A549 (cell line): ENCODE results near the gene PLEKHA7. TPM values are rescaled to one million over a fixed set of nuclear protein-coding genes. Genes with fewer than 3 reads are reported as not detected.

Experiments used
- ATAC-seq, 2 experiments: fragments of 200-7000 bp in 1 of 2; fragments of >200 bp in 1 of 2; cut with Nextera tagmentation in 1 of 2; cut with Tn5 transposase in 1 of 2; 3 replicates each; pipeline versions ENCODE4 v1.8.0 to v1.9.1; 2018 to 2020; ENCODE audit warnings: mild to moderate bottlenecking in 1 of 2, moderate library complexity in 1 of 2
- CTCF ChIA-PET: fragments of 300-600 bp; sonication (Branson Sonifier 250); formaldehyde crosslinking; extraction: SDS; loops from one replicate; lab custom pipeline; 2021; ENCODE audit warnings: antibody characterized with exemption, inconsistent platforms; lab: Yijun Ruan, JAX
- POLR2A ChIA-PET: fragments of 350-600 bp; formaldehyde crosslinking; extraction: SDS; loops from one replicate; lab custom pipeline; 2021; ENCODE audit warnings: antibody characterized with exemption, inconsistent platforms; lab: Yijun Ruan, JAX
- DNase-seq, 2 experiments: peaks; one replicate each; pipeline versions ENCODE4 v3.0.0 to v3.0.0-alpha.2; 2011 to 2016; ENCODE audit warnings: low read depth in 1 of 2, low spot score in 1 of 2
- FAIRE-seq: peaks from 2 replicates; lab custom pipeline; 2011; peaks lifted over from hg19 to GRCh38; lab: Jason Lieb, UNC
- H3K27ac ChIP-seq, 2 experiments: fragments of >200 bp; sonication (Bioruptor Twin); formaldehyde crosslinking; 3 replicates each; pipeline ENCODE4 v1.5.1; 2016 to 2017
- H3K4me1 ChIP-seq: fragments of >200 bp; sonication (Bioruptor Twin); formaldehyde crosslinking; 3 replicates; pipeline ENCODE4 v1.6.1; 2016
- H3K4me2 ChIP-seq: fragments of >200 bp; sonication (Bioruptor Twin); formaldehyde crosslinking; 3 replicates; pipeline ENCODE4 v1.6.1; 2016
- H3K4me3 ChIP-seq: fragments of >200 bp; sonication (Bioruptor Twin); formaldehyde crosslinking; 3 replicates; pipeline ENCODE4 v1.5.1; 2016
- H3K9me3 ChIP-seq: fragments of >200 bp; sonication (Bioruptor Twin); formaldehyde crosslinking; 3 replicates; pipeline ENCODE4 v1.6.1; 2016
- CBX2 ChIP-seq: fragments of 200-600 bp; sonication (generic); IDR thresholded peaks from 2 replicates; pipeline ENCODE4 v1.6.1; 2016; ENCODE audit warnings: low read depth, mild to moderate bottlenecking, borderline replicate concordance
- CHD2 ChIP-seq: fragments of 150-350 bp; IDR thresholded peaks from 2 replicates; pipeline ENCODE4 v1.6.1; 2014; ENCODE audit warnings: low read length; ENCODE audit not compliant: partially characterized antibody
- CHD4 ChIP-seq: fragments of 200-600 bp; sonication (generic); IDR thresholded peaks from 2 replicates; pipeline ENCODE4 v1.6.1; 2016; ENCODE audit warnings: antibody characterized with exemption, mild to moderate bottlenecking, borderline replicate concordance
- EHMT2 ChIP-seq: fragments of 200-600 bp; sonication (generic); IDR thresholded peaks from 2 replicates; pipeline ENCODE4 v1.6.1; 2016; ENCODE audit warnings: antibody characterized with exemption, low read depth, mild to moderate bottlenecking, moderate library complexity
- EP300 ChIP-seq, 2 experiments: fragments of >200 bp; sonication (Bioruptor Twin); formaldehyde crosslinking; IDR thresholded peaks; 2 replicates in 1 of 2; 3 replicates in 1 of 2; pipeline ENCODE4 v1.6.1; 2016 to 2017
- ESRRA ChIP-seq: fragments of 150-350 bp; IDR thresholded peaks from 2 replicates; pipeline ENCODE4 v1.6.1; 2014; ENCODE audit warnings: mild to moderate bottlenecking, low read length, borderline replicate concordance
- FOSL2 ChIP-seq, 2 experiments: fragments of 450-650 bp in 1 of 2; fragments of >200 bp in 1 of 2; sonication (Bioruptor Twin) in 1 of 2; formaldehyde crosslinking; IDR thresholded peaks; 2 replicates each; pipeline versions ENCODE4 v1.5.0 to v1.6.1; 2016 to 2020; ENCODE audit warnings: mild to moderate bottlenecking in 1 of 2, moderate library complexity in 1 of 2
- HDAC2 ChIP-seq: fragments of 200-600 bp; sonication (generic); IDR thresholded peaks from 2 replicates; pipeline ENCODE4 v1.6.1; 2016
- HOXB5 ChIP-seq: fragments of 250-450 bp; sonication (Bioruptor Pico); IDR thresholded peaks from 2 replicates; pipeline ENCODE4 v1.5.0; 2020; ENCODE audit warnings: mild to moderate bottlenecking, moderate library complexity
- JUN ChIP-seq, 2 experiments: fragments of >200 bp; sonication (Bioruptor Twin); formaldehyde crosslinking; IDR thresholded peaks; 2 replicates in 1 of 2; 3 replicates in 1 of 2; pipeline ENCODE4 v1.6.1; 2016 to 2017
- KDM1A ChIP-seq: fragments of 200-600 bp; sonication (generic); IDR thresholded peaks from 2 replicates; pipeline ENCODE4 v1.6.1; 2016; ENCODE audit warnings: low read depth, mild to moderate bottlenecking
- MYC ChIP-seq: IDR thresholded peaks from 2 replicates; pipeline ENCODE4 v1.6.1; 2012; ENCODE audit warnings: mild to moderate bottlenecking, inconsistent platforms, low read length, improper control_type of control experiment, borderline replicate concordance
- NR3C1 ChIP-seq: fragments of >200 bp; sonication (Bioruptor Twin); formaldehyde crosslinking; IDR thresholded peaks from 3 replicates; pipeline ENCODE4 v1.6.1; 2017
- POLR2AphosphoS2 ChIP-seq: conservative IDR thresholded peaks from 2 replicates; pipeline ENCODE4 v1.6.1; 2012; ENCODE audit warnings: low read length, improper control_type of control experiment, inconsistent platforms
- ZC3H11A ChIP-seq: fragments of 450-650 bp; IDR thresholded peaks from 2 replicates; pipeline ENCODE4 v1.6.1; 2014; ENCODE audit warnings: antibody characterized with exemption, mild to moderate bottlenecking
- whole genome bisulfite sequencing: methylation state at CpG from one replicate; pipeline ENCODE4 v1.1.6; 2017; ENCODE audit errors: missing lambda C conversion rate; 5-methylcytosine and 5-hydroxymethylcytosine counted together
- polyA plus RNA-seq, 4 experiments: library from polyadenylated mRNA; depleted of rRNA in 3 of 4; stranded (reverse); fragments of >200 nt; fragmentation: RNase III in 1 of 4; extraction: RNeasy Plus Mini Kit Qiagen cat#74134 plus additional on column Dnase treatment in 1 of 4; gene quantifications; 2 replicates in 3 of 4; 3 replicates in 1 of 4; pipeline ENCODE4 v1.2.3, GENCODE V29; 2011 to 2017
- TF ChIP-seq, protein P1 (sequence below): fragments of >200 bp; sonication (Bioruptor Twin); formaldehyde crosslinking; IDR thresholded peaks from 2 replicates; pipeline ENCODE4 v1.6.1; 2016
- TF ChIP-seq, protein P2 (sequence below): IDR thresholded peaks from 2 replicates; pipeline ENCODE4 v1.6.1; 2012; ENCODE audit warnings: low read depth, borderline replicate concordance
- TF ChIP-seq, protein P3 (sequence below): fragments of >200 bp; sonication (Bioruptor Twin); formaldehyde crosslinking; IDR thresholded peaks from 3 replicates; pipeline ENCODE4 v1.5.1; 2016
- TF ChIP-seq, protein P4 (sequence below): IDR thresholded peaks from 2 replicates; pipeline ENCODE4 v1.6.1; 2012
- TF ChIP-seq, protein P5 (sequence below): fragments of 200-600 bp; sonication (generic); IDR thresholded peaks from 2 replicates; pipeline ENCODE4 v1.6.1; 2016; ENCODE audit warnings: antibody characterized with exemption, mild to moderate bottlenecking, moderate library complexity
- TF ChIP-seq, protein P6 (sequence below): IDR thresholded peaks from 2 replicates; pipeline ENCODE4 v1.6.1; 2012

The PLEKHA7 gene
- polyA plus RNA-seq, 2 of the 4 experiments (the other 2 are of a cell fraction) = 8.7 to 13.8 TPM

- ChIA-PET POLR2A (no interaction called here), CTCF (no interaction called here)
- no peak overlapping the region for H3K4me2 ChIP-seq
- WGBS = 90% methylated on average over 4 of the region's 4 CpGs
- H3K4me1 ChIP-seq = no peaks in the 10 kb centered on the region
- FAIRE-seq (no peak), ATAC-seq (no peak), DNase-seq (no peak)
- TF ChIP-seq JUN (IDR thresholded peaks at IDR 0.05) = 0 out of 5 replicates have a peak, but pooled peaks of 1 of the 2 experiments have one; percentile 14
- TF ChIP-seq, protein P1, sequence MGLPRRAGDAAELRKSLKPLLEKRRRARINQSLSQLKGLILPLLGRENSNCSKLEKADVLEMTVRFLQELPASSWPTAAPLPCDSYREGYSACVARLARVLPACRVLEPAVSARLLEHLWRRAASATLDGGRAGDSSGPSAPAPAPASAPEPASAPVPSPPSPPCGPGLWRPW = no peak
- no peak overlapping the region for H3K4me3 ChIP-seq
- H3K9me3 ChIP-seq = no peaks in the 10 kb centered on the region
- no peak overlapping the region for H3K27ac ChIP-seq
Measured at GRCh38 chr11:16758382-16759024, 255.7 kb downstream of the PLEKHA7 start.

DNA sequence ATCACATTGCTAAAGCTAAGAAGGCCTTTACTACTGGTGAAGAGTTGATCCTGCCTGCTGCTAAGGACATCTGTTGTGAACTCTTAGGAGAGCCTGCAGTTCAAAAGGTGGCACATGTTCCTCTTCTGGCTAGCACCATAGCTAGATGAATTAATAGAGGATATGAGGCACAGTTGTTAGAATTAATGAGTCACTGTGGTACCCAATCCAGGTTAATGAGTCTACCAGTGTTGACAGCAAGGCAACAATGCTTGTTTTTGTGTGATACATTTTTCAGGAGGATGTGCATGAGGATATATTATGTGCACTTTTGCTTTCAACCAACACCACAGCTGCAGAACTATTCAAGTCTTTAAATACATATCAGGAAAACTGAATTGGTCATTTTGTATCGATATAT lies 263.8 kb downstream of the PLEKHA7 start:
- no peak for ATAC-seq
- 0% methylated on average over 1 of the region's 1 CpG for WGBS
- no peak for DNase-seq
- no peak for FAIRE-seq
- ChIA-PET CTCF (interaction anchor here (1.4 kb wide), 1 partner anchor 9 kb away, joined by 8 read pairs; no protein-coding TSS in a partner anchor), POLR2A (interaction anchor here (1.0 kb wide), 1 partner anchor 11 kb away, joined by 3 read pairs; no protein-coding TSS in a partner anchor)
- no peaks in the 10 kb centered on the region for H3K9me3 ChIP-seq
- H3K4me3 ChIP-seq = no peak overlapping the region
- no peaks in the 10 kb centered on the region for H3K4me1 ChIP-seq
- H3K27ac ChIP-seq = no peak overlapping the region
- no peak overlapping the region for H3K4me2 ChIP-seq
- TF ChIP-seq, protein P2, sequence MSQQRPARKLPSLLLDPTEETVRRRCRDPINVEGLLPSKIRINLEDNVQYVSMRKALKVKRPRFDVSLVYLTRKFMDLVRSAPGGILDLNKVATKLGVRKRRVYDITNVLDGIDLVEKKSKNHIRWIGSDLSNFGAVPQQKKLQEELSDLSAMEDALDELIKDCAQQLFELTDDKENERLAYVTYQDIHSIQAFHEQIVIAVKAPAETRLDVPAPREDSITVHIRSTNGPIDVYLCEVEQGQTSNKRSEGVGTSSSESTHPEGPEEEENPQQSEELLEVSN = no peak
- TF ChIP-seq, protein P3, sequence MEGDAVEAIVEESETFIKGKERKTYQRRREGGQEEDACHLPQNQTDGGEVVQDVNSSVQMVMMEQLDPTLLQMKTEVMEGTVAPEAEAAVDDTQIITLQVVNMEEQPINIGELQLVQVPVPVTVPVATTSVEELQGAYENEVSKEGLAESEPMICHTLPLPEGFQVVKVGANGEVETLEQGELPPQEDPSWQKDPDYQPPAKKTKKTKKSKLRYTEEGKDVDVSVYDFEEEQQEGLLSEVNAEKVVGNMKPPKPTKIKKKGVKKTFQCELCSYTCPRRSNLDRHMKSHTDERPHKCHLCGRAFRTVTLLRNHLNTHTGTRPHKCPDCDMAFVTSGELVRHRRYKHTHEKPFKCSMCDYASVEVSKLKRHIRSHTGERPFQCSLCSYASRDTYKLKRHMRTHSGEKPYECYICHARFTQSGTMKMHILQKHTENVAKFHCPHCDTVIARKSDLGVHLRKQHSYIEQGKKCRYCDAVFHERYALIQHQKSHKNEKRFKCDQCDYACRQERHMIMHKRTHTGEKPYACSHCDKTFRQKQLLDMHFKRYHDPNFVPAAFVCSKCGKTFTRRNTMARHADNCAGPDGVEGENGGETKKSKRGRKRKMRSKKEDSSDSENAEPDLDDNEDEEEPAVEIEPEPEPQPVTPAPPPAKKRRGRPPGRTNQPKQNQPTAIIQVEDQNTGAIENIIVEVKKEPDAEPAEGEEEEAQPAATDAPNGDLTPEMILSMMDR = no peak
- TF ChIP-seq HOXB5 (no peak), CHD4 (no peak), FOSL2 (IDR thresholded peaks at IDR 0.05) (no peak), FOSL2 (CRISPR knock-in tag; IDR thresholded peaks at IDR 0.05) (no peak), KDM1A (no peak), JUN (IDR thresholded peaks at IDR 0.05) (no peak), MYC (no peak), POLR2AphosphoS2 (no peak), EP300 (IDR thresholded peaks at IDR 0.05) (no peak), ZC3H11A (no peak), CBX2 (no peak), CHD2 (no peak), HDAC2 (no peak), ESRRA (no peak), NR3C1 (no peak), EHMT2 (no peak)
- TF ChIP-seq, protein P4, sequence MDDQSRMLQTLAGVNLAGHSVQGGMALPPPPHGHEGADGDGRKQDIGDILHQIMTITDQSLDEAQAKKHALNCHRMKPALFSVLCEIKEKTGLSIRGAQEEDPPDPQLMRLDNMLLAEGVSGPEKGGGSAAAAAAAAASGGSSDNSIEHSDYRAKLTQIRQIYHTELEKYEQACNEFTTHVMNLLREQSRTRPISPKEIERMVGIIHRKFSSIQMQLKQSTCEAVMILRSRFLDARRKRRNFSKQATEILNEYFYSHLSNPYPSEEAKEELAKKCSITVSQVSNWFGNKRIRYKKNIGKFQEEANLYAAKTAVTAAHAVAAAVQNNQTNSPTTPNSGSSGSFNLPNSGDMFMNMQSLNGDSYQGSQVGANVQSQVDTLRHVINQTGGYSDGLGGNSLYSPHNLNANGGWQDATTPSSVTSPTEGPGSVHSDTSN = no peak
- TF ChIP-seq, protein P5, sequence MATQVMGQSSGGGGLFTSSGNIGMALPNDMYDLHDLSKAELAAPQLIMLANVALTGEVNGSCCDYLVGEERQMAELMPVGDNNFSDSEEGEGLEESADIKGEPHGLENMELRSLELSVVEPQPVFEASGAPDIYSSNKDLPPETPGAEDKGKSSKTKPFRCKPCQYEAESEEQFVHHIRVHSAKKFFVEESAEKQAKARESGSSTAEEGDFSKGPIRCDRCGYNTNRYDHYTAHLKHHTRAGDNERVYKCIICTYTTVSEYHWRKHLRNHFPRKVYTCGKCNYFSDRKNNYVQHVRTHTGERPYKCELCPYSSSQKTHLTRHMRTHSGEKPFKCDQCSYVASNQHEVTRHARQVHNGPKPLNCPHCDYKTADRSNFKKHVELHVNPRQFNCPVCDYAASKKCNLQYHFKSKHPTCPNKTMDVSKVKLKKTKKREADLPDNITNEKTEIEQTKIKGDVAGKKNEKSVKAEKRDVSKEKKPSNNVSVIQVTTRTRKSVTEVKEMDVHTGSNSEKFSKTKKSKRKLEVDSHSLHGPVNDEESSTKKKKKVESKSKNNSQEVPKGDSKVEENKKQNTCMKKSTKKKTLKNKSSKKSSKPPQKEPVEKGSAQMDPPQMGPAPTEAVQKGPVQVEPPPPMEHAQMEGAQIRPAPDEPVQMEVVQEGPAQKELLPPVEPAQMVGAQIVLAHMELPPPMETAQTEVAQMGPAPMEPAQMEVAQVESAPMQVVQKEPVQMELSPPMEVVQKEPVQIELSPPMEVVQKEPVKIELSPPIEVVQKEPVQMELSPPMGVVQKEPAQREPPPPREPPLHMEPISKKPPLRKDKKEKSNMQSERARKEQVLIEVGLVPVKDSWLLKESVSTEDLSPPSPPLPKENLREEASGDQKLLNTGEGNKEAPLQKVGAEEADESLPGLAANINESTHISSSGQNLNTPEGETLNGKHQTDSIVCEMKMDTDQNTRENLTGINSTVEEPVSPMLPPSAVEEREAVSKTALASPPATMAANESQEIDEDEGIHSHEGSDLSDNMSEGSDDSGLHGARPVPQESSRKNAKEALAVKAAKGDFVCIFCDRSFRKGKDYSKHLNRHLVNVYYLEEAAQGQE = no peak
- TF ChIP-seq, protein P6, sequence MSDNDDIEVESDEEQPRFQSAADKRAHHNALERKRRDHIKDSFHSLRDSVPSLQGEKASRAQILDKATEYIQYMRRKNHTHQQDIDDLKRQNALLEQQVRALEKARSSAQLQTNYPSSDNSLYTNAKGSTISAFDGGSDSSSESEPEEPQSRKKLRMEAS = no peak
- TF ChIP-seq, all 56 proteins: peak for 0
